Activated naive CD4-positive, alpha-beta T cell treated with anti-CD3 and anti-CD28 coated beads for 36 hours (primary cell): Measurements from ENCODE around the gene UGT1A7. TPM values are rescaled to one million over a fixed set of nuclear protein-coding genes. Genes with fewer than 3 reads are reported as not detected.
"Not testable (repeated sequence)": the region's sequence is repeated elsewhere in the genome, so short reads cannot be mapped to it uniquely, and the experiment has no call there.

Experiments
- CTCF ChIA-PET: fragments of 350-600 bp; sonication (Branson Sonifier 250); formaldehyde crosslinking; loops from one replicate; lab custom pipeline; 2021; ENCODE audit warnings: antibody characterized with exemption; lab: Charles Lee
- DNase-seq: peaks from one replicate; pipeline ENCODE4 v3.0.0-alpha.2; 2020
- H3K27ac Mint-ChIP-seq: one replicate; pipeline ENCODE4 v1.8.0; 2021; ENCODE audit warnings: mild to moderate bottlenecking, mixed read lengths
- H3K27me3 Mint-ChIP-seq: one replicate; pipeline ENCODE4 v1.8.0; 2021; ENCODE audit warnings: low read depth, mixed read lengths
- H3K36me3 Mint-ChIP-seq: one replicate; pipeline ENCODE4 v1.8.0; 2021; ENCODE audit warnings: low read depth, mixed read lengths
- H3K4me1 Mint-ChIP-seq: one replicate; pipeline ENCODE4 v1.8.0; 2021; ENCODE audit warnings: low read depth, mixed read lengths
- H3K4me3 Mint-ChIP-seq: one replicate; pipeline ENCODE4 v1.8.0; 2021; ENCODE audit warnings: mild to moderate bottlenecking, moderate library complexity, mixed read lengths
- H3K9me3 Mint-ChIP-seq: one replicate; pipeline ENCODE4 v1.8.0; 2021; ENCODE audit warnings: mixed read lengths
- intact Hi-C: fragments of 100-400 bp; cut with micrococcal nuclease; formaldehyde crosslinking; loops from one replicate; pipeline ENCODE4 v1.15.1; 2023
- total RNA-seq, 2 experiments: library from RNA; stranded (reverse); gene quantifications; one replicate each; pipeline ENCODE4 v1.2.3, GENCODE V29; 2021

UGT1A7 gene
- total RNA-seq, result not detected

DNA sequence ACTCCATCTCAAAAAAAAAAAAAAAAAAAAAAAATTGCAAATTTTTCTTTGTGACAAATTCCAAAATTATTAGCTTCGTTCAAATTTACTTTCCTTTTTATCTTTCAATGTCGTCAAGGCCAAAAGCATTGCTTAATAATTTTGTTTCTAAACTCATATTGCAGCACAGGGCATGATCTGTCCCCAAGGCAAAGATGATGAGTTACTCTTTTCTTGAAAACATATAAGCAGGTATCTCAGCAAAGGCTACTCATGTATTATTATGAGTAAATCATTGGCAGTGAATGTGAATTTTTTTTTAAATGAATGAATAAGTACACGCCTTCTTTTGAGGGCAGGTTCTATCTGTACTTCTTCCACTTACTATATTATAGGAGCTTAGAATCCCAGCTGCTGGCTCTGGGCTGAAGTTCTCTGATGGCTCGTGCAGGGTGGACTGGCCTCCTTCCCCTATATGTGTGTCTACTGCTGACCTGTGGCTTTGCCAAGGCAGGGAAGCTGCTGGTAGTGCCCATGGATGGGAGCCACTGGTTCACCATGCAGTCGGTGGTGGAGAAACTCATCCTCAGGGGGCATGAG is at the start of gene UGT1A7:
Gene UGT1A7 (plus strand): TSS at position 381 of the 579 bp plus-strand sequence. CDS start 37 bp downstream, at position 418.
- Mint-ChIP-seq H3K4me1 (no peaks in the 10 kb centered on the region), H3K4me3 (no peak within 1 kb of the TSS), H3K36me3 (no peaks in the 10 kb centered on the region), H3K27ac (no peak within 1 kb of the TSS), H3K27me3 (no peaks in the 10 kb centered on the region), H3K9me3 (no peaks in the 10 kb centered on the region)
- DNase-seq, result no peak
- CTCF ChIA-PET, result interaction anchor here (0.6 to 0.7 kb wide), 2 partner anchors 9 to 533 kb away, joined by 3 to 4 read pairs; no protein-coding TSS in a partner anchor
- intact Hi-C loops, result no loop called here

DNA sequence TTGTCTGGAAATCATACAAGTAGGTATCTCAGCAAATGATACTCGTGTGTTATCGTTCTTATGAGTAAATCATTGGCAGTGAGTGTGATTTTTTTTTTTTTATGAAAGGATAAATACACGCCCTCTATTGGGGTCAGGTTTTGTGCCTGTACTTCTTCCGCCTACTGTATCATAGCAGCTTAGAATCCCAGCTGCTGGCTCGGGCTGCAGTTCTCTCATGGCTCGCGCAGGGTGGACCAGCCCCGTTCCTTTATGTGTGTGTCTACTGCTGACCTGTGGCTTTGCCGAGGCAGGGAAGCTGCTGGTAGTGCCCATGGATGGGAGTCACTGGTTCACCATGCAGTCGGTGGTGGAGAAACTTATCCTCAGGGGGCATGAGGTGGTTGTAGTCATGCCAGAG is 45.4 kb upstream of the UGT1A7 start, which contains the start of gene UGT1A10:
Gene UGT1A10 (plus strand): TSS at position 143 of the 400 bp plus-strand sequence. CDS start 75 bp downstream, at position 218.
- intact Hi-C loops, CTCF ChIA-PET, DNase-seq, H3K9me3 Mint-ChIP-seq, H3K4me3 Mint-ChIP-seq, H3K27ac Mint-ChIP-seq, H3K4me1 Mint-ChIP-seq, H3K36me3 Mint-ChIP-seq: not testable (repeated sequence)
- peaks cover 34% of the 10 kb centered on the region for H3K27me3 Mint-ChIP-seq

DNA sequence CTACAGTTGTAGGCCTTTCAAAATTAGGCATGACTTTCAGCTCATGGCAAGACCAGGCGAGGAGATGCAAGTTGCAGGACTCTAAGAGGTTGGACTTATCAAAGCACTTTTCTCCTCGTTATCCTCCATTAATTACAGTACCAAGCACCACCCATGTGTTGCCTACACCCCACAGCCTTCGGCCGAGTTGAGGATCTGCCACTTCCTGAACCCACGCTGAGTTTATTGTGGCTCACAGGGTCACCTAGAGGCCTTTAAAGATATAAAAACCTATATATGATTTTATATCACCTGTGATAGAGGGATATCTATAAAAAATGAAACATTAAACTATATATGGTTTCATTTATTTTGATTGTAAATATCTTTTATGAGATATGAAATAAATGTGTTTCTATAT is 42.9 kb upstream of the UGT1A7 start:
- H3K27me3 Mint-ChIP-seq, result peaks cover 18% of the 10 kb centered on the region
- DNase-seq, result no peak
- intact Hi-C loops, result no loop called here
- H3K27ac Mint-ChIP-seq, result no peak overlapping the region
- H3K4me1 Mint-ChIP-seq, result peaks cover 7% of the 10 kb centered on the region
- H3K36me3 Mint-ChIP-seq, result no peaks in the 10 kb centered on the region
- CTCF ChIA-PET, result no interaction called here
- H3K4me3 Mint-ChIP-seq, result no peak overlapping the region
- H3K9me3 Mint-ChIP-seq, result no peaks in the 10 kb centered on the region

- H3K9me3 Mint-ChIP-seq, result no peaks in the 10 kb centered on the region
- no peak overlapping the region for H3K4me3 Mint-ChIP-seq
- no peaks in the 10 kb centered on the region for H3K36me3 Mint-ChIP-seq
- H3K27me3 Mint-ChIP-seq, result peaks cover 15% of the 10 kb centered on the region
- no peak overlapping the region for H3K27ac Mint-ChIP-seq
- no peak for DNase-seq
- intact Hi-C loops, result no loop called here
- CTCF ChIA-PET, result no interaction called here
- H3K4me1 Mint-ChIP-seq, result peaks cover 7% of the 10 kb centered on the region
Measured at GRCh38 chr2:233639860-233640259, 41.8 kb upstream of the UGT1A7 start.

GRCh38 chr2:233643128-233643527 is 38.6 kb upstream of the UGT1A7 start:
- intact Hi-C loops, result no loop called here
- H3K36me3 Mint-ChIP-seq, result no peaks in the 10 kb centered on the region
- H3K9me3 Mint-ChIP-seq, result peaks cover 20% of the 10 kb centered on the region
- no peak overlapping the region for H3K4me3 Mint-ChIP-seq
- DNase-seq, result no peak
- H3K4me1 Mint-ChIP-seq, result peaks cover 7% of the 10 kb centered on the region
- peak overlapping the region; percentile 18 for H3K27ac Mint-ChIP-seq
- H3K27me3 Mint-ChIP-seq, result no peaks in the 10 kb centered on the region
- CTCF ChIA-PET, result no interaction called here

GRCh38 chr2:233646033-233646432 is 35.7 kb upstream of the UGT1A7 start:
- H3K4me1 Mint-ChIP-seq, H3K36me3 Mint-ChIP-seq, intact Hi-C loops, H3K27ac Mint-ChIP-seq, H3K27me3 Mint-ChIP-seq, DNase-seq, CTCF ChIA-PET, H3K4me3 Mint-ChIP-seq: not testable (repeated sequence)
- peaks cover 20% of the 10 kb centered on the region for H3K9me3 Mint-ChIP-seq

GRCh38 chr2:233650981-233651380 is 30.7 kb upstream of the UGT1A7 start:
- CTCF ChIA-PET, result no interaction called here
- H3K27ac Mint-ChIP-seq, result no peak overlapping the region
- intact Hi-C loops, result no loop called here

DNA sequence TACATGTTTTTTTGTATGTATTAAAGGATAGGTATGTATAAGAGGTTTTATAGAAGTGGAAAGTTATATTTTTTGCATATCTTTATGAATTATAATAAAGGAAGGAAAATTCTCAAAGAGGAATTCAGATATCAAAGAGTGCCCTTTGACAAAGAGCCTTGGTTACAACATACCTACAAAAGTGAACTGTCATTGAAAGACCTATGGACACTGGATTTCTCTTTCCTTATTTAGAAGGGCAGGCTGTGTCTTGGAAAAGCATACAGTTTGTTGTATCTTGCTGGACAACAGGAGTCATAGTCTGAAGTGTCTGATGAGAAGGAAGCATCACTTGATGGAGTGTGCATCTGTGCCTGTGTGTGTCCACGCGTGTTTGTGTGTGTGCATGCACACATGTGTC is 30.3 kb upstream of the UGT1A7 start:
- CTCF ChIA-PET, result no interaction called here
- intact Hi-C loops, result no loop called here
- H3K4me1 Mint-ChIP-seq, result no peaks in the 10 kb centered on the region
- H3K36me3 Mint-ChIP-seq, result no peaks in the 10 kb centered on the region
- H3K27ac Mint-ChIP-seq, result no peak overlapping the region
- peaks cover 9% of the 10 kb centered on the region for H3K9me3 Mint-ChIP-seq
- DNase-seq, result no peak
- H3K4me3 Mint-ChIP-seq, result no peak overlapping the region
- no peaks in the 10 kb centered on the region for H3K27me3 Mint-ChIP-seq

More at GRCh38 chr2:233650981-233651380, 30.7 kb upstream of the UGT1A7 start:
- Mint-ChIP-seq H3K36me3 (no peaks in the 10 kb centered on the region), H3K27me3 (no peaks in the 10 kb centered on the region), H3K4me1 (no peaks in the 10 kb centered on the region), H3K4me3 (no peak overlapping the region), H3K9me3 (peaks cover 10% of the 10 kb centered on the region)
- DNase-seq, result no peak

DNA sequence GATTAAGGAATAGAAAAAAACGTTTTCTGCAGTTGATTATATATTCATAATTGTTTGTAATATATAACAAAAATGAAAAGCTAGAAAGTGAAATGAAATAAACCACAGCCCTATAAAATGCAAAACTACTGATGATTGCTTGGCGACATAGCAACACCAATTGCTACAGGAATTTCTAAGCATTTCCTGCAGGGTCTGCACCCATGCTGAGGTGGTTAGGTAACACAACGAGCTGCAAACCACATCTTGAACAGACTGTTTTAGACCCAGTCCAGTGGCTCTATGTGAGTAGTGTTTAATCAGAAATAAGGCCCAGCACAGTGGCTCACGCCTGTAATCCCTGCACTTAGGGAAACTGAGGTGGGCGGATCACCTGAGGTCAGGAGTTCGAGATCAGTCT is 27.2 kb upstream of the UGT1A7 start:
- CTCF ChIA-PET, result no interaction called here
- no peaks in the 10 kb centered on the region for H3K4me1 Mint-ChIP-seq
- H3K9me3 Mint-ChIP-seq, result no peaks in the 10 kb centered on the region
- H3K27me3 Mint-ChIP-seq, result no peaks in the 10 kb centered on the region
- H3K27ac Mint-ChIP-seq, result no peak overlapping the region
- no peak for DNase-seq
- intact Hi-C loops, result no loop called here
- no peak overlapping the region for H3K4me3 Mint-ChIP-seq
- H3K36me3 Mint-ChIP-seq, result no peaks in the 10 kb centered on the region

- no peak for DNase-seq
- Mint-ChIP-seq H3K36me3 (no peaks in the 10 kb centered on the region), H3K9me3 (no peaks in the 10 kb centered on the region), H3K27ac (no peak overlapping the region), H3K27me3 (no peaks in the 10 kb centered on the region), H3K4me1 (no peaks in the 10 kb centered on the region), H3K4me3 (no peak overlapping the region)
- CTCF ChIA-PET, result no interaction called here
- intact Hi-C loops, result no loop called here
Measured at GRCh38 chr2:233655043-233655442, 26.7 kb upstream of the UGT1A7 start.

- H3K4me1 Mint-ChIP-seq, H3K9me3 Mint-ChIP-seq, DNase-seq, H3K27me3 Mint-ChIP-seq, H3K4me3 Mint-ChIP-seq, H3K36me3 Mint-ChIP-seq, H3K27ac Mint-ChIP-seq, CTCF ChIA-PET, intact Hi-C loops: not testable (repeated sequence)
Measured at GRCh38 chr2:233655943-233656342, 25.8 kb upstream of the UGT1A7 start.

- Mint-ChIP-seq H3K27ac (no peak overlapping the region), H3K9me3 (no peaks in the 10 kb centered on the region), H3K36me3 (no peaks in the 10 kb centered on the region), H3K27me3 (peaks cover 7% of the 10 kb centered on the region), H3K4me1 (no peaks in the 10 kb centered on the region), H3K4me3 (no peak overlapping the region)
- intact Hi-C loops, result no loop called here
- CTCF ChIA-PET, result no interaction called here
- no peak for DNase-seq
Measured at GRCh38 chr2:233656443-233656842, 25.3 kb upstream of the UGT1A7 start.

GRCh38 chr2:233658610-233659009 is 23.1 kb upstream of the UGT1A7 start:
- Mint-ChIP-seq H3K27me3 (peaks cover 17% of the 10 kb centered on the region), H3K4me3 (no peak overlapping the region), H3K27ac (no peak overlapping the region), H3K4me1 (no peaks in the 10 kb centered on the region), H3K9me3 (no peaks in the 10 kb centered on the region), H3K36me3 (no peaks in the 10 kb centered on the region)
- CTCF ChIA-PET, result no interaction called here
- no peak for DNase-seq
- intact Hi-C loops, result no loop called here
